Suprapubic skin (tissue), 4 donors: ENCODE measurements around the gene VPS13C.

Source experiments
- CTCF ChIP-seq, 2 donors: fragments of 200-600 bp in 1 of 2; fragments of 450-650 bp in 1 of 2; sonication (generic) in 1 of 2; IDR thresholded peaks; one replicate each; pipeline ENCODE4 v1.5.1; 2016 to 2019; ENCODE audit warnings: antibody characterized with exemption in 2 of 2, mild to moderate bottlenecking in 1 of 2, moderate library complexity in 1 of 2
- POLR2A ChIP-seq, 2 donors: fragments of 450-650 bp; IDR thresholded peaks; one replicate each; pipeline ENCODE4 v1.6.1; 2017; ENCODE audit warnings: antibody characterized with exemption in 2 of 2, mild to moderate bottlenecking in 2 of 2, moderate library complexity in 2 of 2
- POLR2AphosphoS5 ChIP-seq, 3 donors: sonication (generic); formaldehyde crosslinking; IDR thresholded peaks; one replicate each; pipeline ENCODE4 v1.6.1; 2017; ENCODE audit warnings: antibody characterized with exemption in 3 of 3

- TF ChIP-seq CTCF (IDR thresholded peaks at IDR 0.05) (no peak), POLR2AphosphoS5 (IDR thresholded peaks at IDR 0.05) (no peak), POLR2A (IDR thresholded peaks at IDR 0.05) (no peak)
Observed at GRCh38 chr15:61916104-61916503, 144.1 kb downstream of the VPS13C start.
